Measurements from ENCODE around the gene CDKN1B.

DNA sequence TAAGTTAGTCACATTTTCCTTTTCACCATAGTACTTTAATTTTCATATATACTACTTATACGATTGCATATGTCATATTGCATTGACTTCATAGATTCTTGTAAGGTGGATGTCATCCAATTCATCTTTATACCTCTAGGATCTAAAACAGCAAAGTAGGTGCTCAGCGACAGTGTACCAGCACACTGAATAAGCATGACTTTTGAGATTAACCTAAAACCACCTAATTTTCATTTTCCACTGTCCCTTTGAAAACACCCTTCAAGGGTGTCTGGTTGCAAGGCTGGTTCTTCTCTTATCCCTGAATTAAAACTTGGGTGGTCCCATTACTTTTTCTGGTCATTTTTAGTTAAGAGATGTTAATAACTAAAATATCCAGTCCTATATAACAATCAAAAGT, 25.6 kb upstream of the CDKN1B start:
- TF ChIP-seq, protein P1, sequence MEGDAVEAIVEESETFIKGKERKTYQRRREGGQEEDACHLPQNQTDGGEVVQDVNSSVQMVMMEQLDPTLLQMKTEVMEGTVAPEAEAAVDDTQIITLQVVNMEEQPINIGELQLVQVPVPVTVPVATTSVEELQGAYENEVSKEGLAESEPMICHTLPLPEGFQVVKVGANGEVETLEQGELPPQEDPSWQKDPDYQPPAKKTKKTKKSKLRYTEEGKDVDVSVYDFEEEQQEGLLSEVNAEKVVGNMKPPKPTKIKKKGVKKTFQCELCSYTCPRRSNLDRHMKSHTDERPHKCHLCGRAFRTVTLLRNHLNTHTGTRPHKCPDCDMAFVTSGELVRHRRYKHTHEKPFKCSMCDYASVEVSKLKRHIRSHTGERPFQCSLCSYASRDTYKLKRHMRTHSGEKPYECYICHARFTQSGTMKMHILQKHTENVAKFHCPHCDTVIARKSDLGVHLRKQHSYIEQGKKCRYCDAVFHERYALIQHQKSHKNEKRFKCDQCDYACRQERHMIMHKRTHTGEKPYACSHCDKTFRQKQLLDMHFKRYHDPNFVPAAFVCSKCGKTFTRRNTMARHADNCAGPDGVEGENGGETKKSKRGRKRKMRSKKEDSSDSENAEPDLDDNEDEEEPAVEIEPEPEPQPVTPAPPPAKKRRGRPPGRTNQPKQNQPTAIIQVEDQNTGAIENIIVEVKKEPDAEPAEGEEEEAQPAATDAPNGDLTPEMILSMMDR (IDR thresholded peaks at IDR 0.05), result no peak
- TF ChIP-seq POLR2A (IDR thresholded peaks at IDR 0.05), result no peak
